Fibroblast of lung (primary cell): ENCODE data around the gene LMO3. TPM values are rescaled to one million over a fixed set of nuclear protein-coding genes. Genes with fewer than 3 reads are reported as not detected.

Experiments
- DNase-seq, 2 donors: peaks; one replicate each; pipeline versions ENCODE4 v3.0.0 to v3.0.0-alpha.2; 2010; ENCODE audit warnings: low read depth in 2 of 2
- H2AFZ ChIP-seq: 2 replicates; pipeline ENCODE4 v1.5.1; 2012; ENCODE audit warnings: low read length, control low read depth, inconsistent platforms
- H3K27ac ChIP-seq: 2 replicates; pipeline ENCODE4 v1.5.1; 2011; ENCODE audit warnings: low read length, control low read depth; ENCODE audit not compliant: insufficient read depth
- H3K27me3 ChIP-seq: 2 replicates; pipeline ENCODE4 v1.5.1; 2011; ENCODE audit warnings: mild to moderate bottlenecking, low read length; ENCODE audit not compliant: control insufficient read depth, insufficient read depth
- H3K36me3 ChIP-seq: 2 replicates; pipeline ENCODE4 v1.5.1; 2011; ENCODE audit warnings: low read length; ENCODE audit not compliant: control insufficient read depth, insufficient read depth
- H3K4me1 ChIP-seq: 2 replicates; pipeline ENCODE4 v1.5.1; 2011; ENCODE audit warnings: low read length; ENCODE audit not compliant: control insufficient read depth, insufficient read depth; ENCODE audit errors: extremely low read depth
- H3K4me2 ChIP-seq: 2 replicates; pipeline ENCODE4 v1.5.1; 2011; ENCODE audit warnings: low read length, control low read depth; ENCODE audit not compliant: insufficient read depth; ENCODE audit errors: extremely low read depth
- H3K4me3 ChIP-seq, 4 experiments: fragments of 200-600 bp in 1 of 4; sonication (generic) in 1 of 4; replicated peaks in 1 of 4; 2 replicates each; pipeline ENCODE4 v1.5.1; 2011 to 2016; ENCODE audit warnings: low read length in 4 of 4, low read depth in 3 of 4, mild to moderate bottlenecking in 3 of 4, control low read depth in 2 of 4, inconsistent platforms in 1 of 4, mixed read lengths in 1 of 4; ENCODE audit not compliant: insufficient read depth in 1 of 4; ENCODE audit errors: control extremely low read depth in 1 of 4
- H3K79me2 ChIP-seq: 2 replicates; pipeline ENCODE4 v1.5.1; 2012; ENCODE audit warnings: mild to moderate bottlenecking, low read length, inconsistent platforms; ENCODE audit not compliant: control insufficient read depth, insufficient read depth
- H3K9ac ChIP-seq: 2 replicates; pipeline ENCODE4 v1.5.1; 2011; ENCODE audit warnings: mild to moderate bottlenecking, low read length, control low read depth; ENCODE audit not compliant: insufficient read depth
- H3K9me3 ChIP-seq: 2 replicates; pipeline ENCODE4 v1.5.1; 2012; ENCODE audit warnings: low read depth, low read length; ENCODE audit not compliant: control insufficient read depth, insufficient read depth
- H4K20me1 ChIP-seq: 2 replicates; pipeline ENCODE4 v1.5.1; 2011; ENCODE audit warnings: low read length; ENCODE audit not compliant: control insufficient read depth, insufficient read depth; ENCODE audit errors: extremely low read depth
- CTCF ChIP-seq, 2 donors: IDR thresholded peaks in 1 of 2; conservative IDR thresholded peaks in 1 of 2; 1 replicate in 1 of 2; 2 replicates in 1 of 2; pipeline ENCODE4 v1.5.1; 2011 to 2012; ENCODE audit warnings: low read length in 2 of 2, control low read depth in 1 of 2, inconsistent platforms in 1 of 2, low read depth in 1 of 2, mild to moderate bottlenecking in 1 of 2
- EZH2 ChIP-seq: IDR thresholded peaks from 2 replicates; pipeline ENCODE4 v1.5.1; 2012; ENCODE audit warnings: low read length, control low read depth, mild to moderate bottlenecking; ENCODE audit errors: missing control alignments
- polyA plus RNA-seq, 2 donors: library from polyadenylated mRNA; depleted of rRNA in 1 of 2; stranded (reverse) in 1 of 2; unstranded in 1 of 2; fragments of >200 nt; gene quantifications; 2 replicates each; pipeline ENCODE4 v1.2.1, GENCODE V29; 2011 to 2012; ENCODE audit warnings: missing spikeins in 1 of 2
- total RNA-seq: library from RNA; depleted of rRNA; stranded (reverse); fragments of >200 nt; gene quantifications from 2 replicates; pipeline ENCODE4 v1.2.1, GENCODE V29; 2014

The LMO3 gene
- total and polyA plus RNA-seq, 2 donors (not counting 1 experiment from before 2014, with no cell fraction given), result 0.12 to 0.50 TPM

- Histone ChIP-seq H3K4me3 (no peak overlapping the region), H3K79me2 (no peaks in the 10 kb centered on the region), H3K4me2 (no peak overlapping the region), H3K9me3 (no peaks in the 10 kb centered on the region), H3K27ac (no peak overlapping the region), H3K4me1 (no peaks in the 10 kb centered on the region), H3K9ac (no peak overlapping the region), H4K20me1 (no peaks in the 10 kb centered on the region), H3K36me3 (no peaks in the 10 kb centered on the region), H2AFZ (no peak overlapping the region), H3K27me3 (peaks cover 3% of the 10 kb centered on the region)
- TF ChIP-seq EZH2, result no peak
- TF ChIP-seq CTCF (conservative IDR thresholded peaks at IDR 0.05 in 1 of 2, IDR thresholded peaks at IDR 0.05 in 1 of 2; ENCODE audit: low read depth in 1 of 2, low read length in 2 of 2), result no peak
- DNase-seq, result no peak
These were observed 5.4 kb downstream of the LMO3 start for GRCh38 chr12:16600525-16600924.

GRCh38 chr12:16599081-16599480 lies 6.9 kb downstream of the LMO3 start:
- H3K36me3 ChIP-seq, result no peaks in the 10 kb centered on the region
- TF ChIP-seq CTCF (conservative IDR thresholded peaks at IDR 0.05 in 1 of 2, IDR thresholded peaks at IDR 0.05 in 1 of 2; ENCODE audit: low read depth in 1 of 2, low read length in 2 of 2), result no peak
- TF ChIP-seq EZH2, result no peak
- no peaks in the 10 kb centered on the region for H3K79me2 ChIP-seq
- no peak overlapping the region for H3K4me2 ChIP-seq
- no peaks in the 10 kb centered on the region for H3K9me3 ChIP-seq
- H3K27ac ChIP-seq, result no peak overlapping the region
- H3K27me3 ChIP-seq, result no peaks in the 10 kb centered on the region
- no peak overlapping the region for H2AFZ ChIP-seq
- no peak for DNase-seq
- H4K20me1 ChIP-seq, result no peaks in the 10 kb centered on the region
- H3K4me1 ChIP-seq, result no peaks in the 10 kb centered on the region
- H3K4me3 ChIP-seq, result no peak overlapping the region
- no peak overlapping the region for H3K9ac ChIP-seq

- Histone ChIP-seq H4K20me1 (no peaks in the 10 kb centered on the region), H3K36me3 (no peaks in the 10 kb centered on the region), H3K4me1 (no peaks in the 10 kb centered on the region), H3K27ac (no peak overlapping the region), H2AFZ (no peak overlapping the region), H3K9ac (no peak overlapping the region), H3K9me3 (no peaks in the 10 kb centered on the region), H3K79me2 (no peaks in the 10 kb centered on the region), H3K4me2 (no peak overlapping the region), H3K27me3 (no peaks in the 10 kb centered on the region), H3K4me3 (no peak overlapping the region)
- DNase-seq, result no peak
- TF ChIP-seq CTCF (conservative IDR thresholded peaks at IDR 0.05 in 1 of 2, IDR thresholded peaks at IDR 0.05 in 1 of 2; ENCODE audit: low read depth in 1 of 2, low read length in 2 of 2) (no peak), EZH2 (no peak)
These were observed 11.2 kb downstream of the LMO3 start for GRCh38 chr12:16594797-16595196.
